PC-9 (cell line): ENCODE data around the gene CDC42BPB. TPM values are rescaled to one million over a fixed set of nuclear protein-coding genes. Genes with fewer than 3 reads are reported as not detected.

Source experiments
- BruUV-seq: library from RNA; stranded (reverse); fragments of 400-500 nt; replicated peaks from 2 replicates; lab custom pipeline; 2021; lab: Mats Ljungman, UMichigan
- CTCF ChIA-PET: fragments of 300-600 bp; sonication (Branson Sonifier 250); formaldehyde crosslinking; loops from one replicate; lab custom pipeline; 2022; ENCODE audit warnings: antibody characterized with exemption; lab: Charles Lee
- POLR2A ChIA-PET: fragments of 300-600 bp; sonication (Branson Sonifier 250); formaldehyde crosslinking; loops from one replicate; lab custom pipeline; 2022; ENCODE audit warnings: antibody characterized with exemption; ENCODE audit not compliant: unreplicated experiment; lab: Charles Lee
- DNase-seq, 2 experiments: peaks; one replicate each; pipeline versions ENCODE4 v3.0.0 to v3.0.0-alpha.2; 2015 to 2022; ENCODE audit warnings: mixed read lengths in 1 of 2
- H2AFZ ChIP-seq: fragments of 200-600 bp; sonication (generic); 2 replicates; pipeline ENCODE4 v1.8.1; 2017; ENCODE audit warnings: antibody characterized with exemption
- H3F3A ChIP-seq: fragments of 200-600 bp; sonication (generic); 2 replicates; pipeline ENCODE4 v1.8.1; 2017; ENCODE audit warnings: antibody characterized with exemption, mild to moderate bottlenecking, low read depth; ENCODE audit not compliant: insufficient read depth
- H3K27ac ChIP-seq: fragments of 200-600 bp; sonication (generic); 2 replicates; pipeline ENCODE4 v1.6.1; 2016; ENCODE audit warnings: mixed run types
- H3K27me3 ChIP-seq: fragments of 200-600 bp; sonication (generic); 2 replicates; pipeline ENCODE4 v1.6.1; 2016; ENCODE audit warnings: low read depth, mixed run types; ENCODE audit not compliant: insufficient read depth
- H3K36me3 ChIP-seq: fragments of 200-600 bp; sonication (generic); 2 replicates; pipeline ENCODE4 v1.6.1; 2016; ENCODE audit warnings: low read depth, mixed run types
- H3K4me1 ChIP-seq: fragments of 200-600 bp; sonication (generic); replicated peaks from 2 replicates; pipeline ENCODE4 v1.6.1; 2016; ENCODE audit warnings: mixed run types; ENCODE audit not compliant: insufficient read depth
- H3K4me2 ChIP-seq: fragments of 200-600 bp; sonication (generic); 2 replicates; pipeline ENCODE4 v1.6.1; 2017; ENCODE audit warnings: mixed run types
- H3K4me3 ChIP-seq: fragments of 200-600 bp; sonication (generic); 2 replicates; pipeline ENCODE4 v1.6.1; 2016; ENCODE audit warnings: mixed run types
- H3K79me2 ChIP-seq: fragments of 200-600 bp; sonication (generic); 2 replicates; pipeline ENCODE4 v1.6.1; 2017; ENCODE audit warnings: low read depth, mixed run types
- H3K9me2 ChIP-seq: fragments of 200-600 bp; sonication (generic); 2 replicates; pipeline ENCODE4 v1.8.1; 2017; ENCODE audit warnings: mild to moderate bottlenecking; ENCODE audit not compliant: insufficient read depth
- H3K9me3 ChIP-seq: fragments of 200-600 bp; sonication (generic); 2 replicates; pipeline ENCODE4 v1.8.1; 2016; ENCODE audit warnings: low read depth; ENCODE audit not compliant: insufficient read depth
- H4K20me1 ChIP-seq: fragments of 200-600 bp; sonication (generic); 2 replicates; pipeline ENCODE4 v1.8.1; 2017; ENCODE audit not compliant: insufficient read depth
- CTCF ChIP-seq: fragments of 200-600 bp; sonication (generic); conservative IDR thresholded peaks from 2 replicates; pipeline ENCODE4 v1.6.1; 2017; ENCODE audit warnings: mixed run types, antibody characterized with exemption, mild to moderate bottlenecking, moderate library complexity
- EZH2 ChIP-seq: fragments of 200-600 bp; sonication (generic); IDR thresholded peaks from 2 replicates; pipeline ENCODE4 v1.8.0; 2017; ENCODE audit warnings: antibody characterized with exemption, low read depth
- intact Hi-C: fragments of 100-400 bp; cut with micrococcal nuclease; formaldehyde crosslinking; loops from one replicate; pipeline ENCODE4 v1.10.0; 2022; ENCODE audit not compliant: unreplicated experiment
- total RNA-seq: library from RNA; stranded (reverse); gene quantifications from 2 replicates; pipeline ENCODE4 v1.2.3, GENCODE V29; 2021

The CDC42BPB gene
- total RNA-seq, 1 experiment from 2014 or later, result 203 TPM

GRCh38 chr14:102953100-102953499 is 104.2 kb downstream of the CDC42BPB start:
- ChIA-PET CTCF (no interaction called here), POLR2A (no interaction called here)
- peaks cover 69% of the 10 kb centered on the region for H3K36me3 ChIP-seq
- TF ChIP-seq EZH2 (no peak), CTCF (no peak)
- no peak overlapping the region for H3K4me2 ChIP-seq
- no peak overlapping the region for H3K27ac ChIP-seq
- no TSS peak for BruUV-seq
- H4K20me1 ChIP-seq, result peaks cover 8% of the 10 kb centered on the region
- H2AFZ ChIP-seq, result no peak overlapping the region
- no peak for DNase-seq
- H3F3A ChIP-seq, result peaks cover 11% of the 10 kb centered on the region; the same call in 1 of the 2 replicates
- no peaks in the 10 kb centered on the region for H3K4me1 ChIP-seq
- H3K9me3 ChIP-seq, result no peaks in the 10 kb centered on the region
- intact Hi-C loops, result no loop called here
- H3K9me2 ChIP-seq, result no peaks in the 10 kb centered on the region
- no peaks in the 10 kb centered on the region for H3K79me2 ChIP-seq
- H3K4me3 ChIP-seq, result no peak overlapping the region
- no peaks in the 10 kb centered on the region for H3K27me3 ChIP-seq

GRCh38 chr14:102952276-102952675 is 105.1 kb downstream of the CDC42BPB start:
- Histone ChIP-seq H2AFZ (no peak overlapping the region), H3K4me3 (no peak overlapping the region), H3K4me2 (no peak overlapping the region), H3K4me1 (no peaks in the 10 kb centered on the region), H3K36me3 (peaks cover 69% of the 10 kb centered on the region), H3K9me2 (no peaks in the 10 kb centered on the region), H3K27ac (no peak overlapping the region), H3K9me3 (no peaks in the 10 kb centered on the region), H4K20me1 (peaks cover 8% of the 10 kb centered on the region), H3K27me3 (no peaks in the 10 kb centered on the region), H3K79me2 (no peaks in the 10 kb centered on the region), H3F3A (peaks cover 12% of the 10 kb centered on the region; the same call in 1 of the 2 replicates)
- ChIA-PET POLR2A (no interaction called here), CTCF (no interaction called here)
- no TSS peak for BruUV-seq
- intact Hi-C loops, result no loop called here
- no peak for DNase-seq
- no peak for TF ChIP-seq CTCF
- no peak for TF ChIP-seq EZH2

GRCh38 chr14:102951799-102952198 is 105.5 kb downstream of the CDC42BPB start:
- CTCF ChIA-PET, result no interaction called here
- Histone ChIP-seq H3F3A (peaks cover 17% of the 10 kb centered on the region; the same call in 1 of the 2 replicates), H2AFZ (no peak overlapping the region), H3K4me3 (no peak overlapping the region), H3K9me3 (no peaks in the 10 kb centered on the region), H3K79me2 (no peaks in the 10 kb centered on the region), H3K9me2 (no peaks in the 10 kb centered on the region), H4K20me1 (peaks cover 8% of the 10 kb centered on the region), H3K4me1 (no peaks in the 10 kb centered on the region), H3K27me3 (no peaks in the 10 kb centered on the region), H3K4me2 (no peak overlapping the region), H3K27ac (no peak overlapping the region), H3K36me3 (peaks cover 73% of the 10 kb centered on the region)
- POLR2A ChIA-PET, result no interaction called here
- DNase-seq, result no peak
- no TSS peak for BruUV-seq
- intact Hi-C loops, result no loop called here
- TF ChIP-seq EZH2 (no peak), CTCF (no peak)
